GM21515 (cell line): ENCODE measurements around the gene DPP10.
"Not testable (repeated sequence)": the region's sequence is repeated elsewhere in the genome, so short reads cannot be mapped to it uniquely, and the experiment has no call there.

Source experiments
- ATAC-seq: cut with Tn5 transposase; IDR thresholded peaks from one replicate; pipeline ENCODE4 v1.9.1; 2021; ENCODE audit not compliant: unreplicated experiment

DPP10 gene

DNA sequence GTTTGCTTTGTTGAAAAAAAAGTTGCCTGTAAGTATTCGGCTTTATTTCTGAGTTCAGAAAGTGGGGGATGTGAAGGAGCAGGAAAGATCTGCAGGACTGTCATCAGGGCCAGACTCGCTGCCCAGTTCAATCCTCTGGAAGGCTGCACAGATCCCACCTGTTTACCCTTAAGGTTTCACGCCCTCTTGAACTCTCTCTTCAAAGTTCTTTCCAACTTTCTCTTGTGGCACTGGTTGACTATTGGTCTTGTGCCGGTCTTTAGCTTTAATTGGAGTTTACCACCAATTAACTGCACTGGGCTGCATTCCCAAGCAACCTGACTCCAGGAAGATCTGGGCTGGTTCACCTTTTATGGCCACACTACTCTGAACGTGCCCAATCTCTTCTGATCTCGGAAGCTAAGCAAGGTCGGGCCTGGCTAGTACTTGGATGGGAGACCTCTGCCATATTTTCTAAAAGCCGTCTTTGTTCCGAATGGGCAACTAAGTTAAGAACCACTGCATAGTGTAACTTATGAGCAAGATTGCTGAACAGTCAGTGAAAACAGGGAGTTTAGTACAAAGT is 495.0 kb downstream of the DPP10 start:
- ATAC-seq, result no peak

DNA sequence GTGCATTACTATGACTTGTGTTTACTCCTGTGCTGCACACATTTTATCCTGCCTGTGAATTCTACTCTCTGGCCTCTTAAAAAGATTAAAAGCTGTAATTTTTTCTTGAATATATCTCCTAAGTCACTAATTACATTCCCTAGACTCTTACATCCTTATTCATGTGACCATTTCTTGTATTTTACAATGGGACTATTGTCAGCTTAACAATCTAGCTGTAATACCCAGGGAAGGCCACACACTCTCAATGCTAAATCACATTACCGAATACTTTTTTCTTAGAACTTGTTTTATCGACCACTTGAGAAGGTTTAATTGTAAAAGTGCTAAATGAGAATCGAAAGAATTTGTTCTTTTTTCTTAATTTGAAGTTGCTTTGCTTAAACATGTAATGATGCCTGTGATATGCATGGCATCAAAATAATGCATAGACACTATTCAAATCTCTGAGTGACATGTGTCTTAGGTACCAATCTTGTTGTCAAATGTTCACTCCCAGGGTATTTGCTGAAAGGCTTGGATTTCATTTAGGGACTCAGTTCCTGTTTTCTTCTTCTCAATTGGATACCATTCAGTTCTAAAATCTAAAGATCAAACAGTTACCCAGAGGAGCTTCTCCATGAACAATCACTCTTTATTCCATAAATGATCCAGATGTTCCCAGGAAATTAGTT is 498.5 kb downstream of the DPP10 start:
- no peak for ATAC-seq

DNA sequence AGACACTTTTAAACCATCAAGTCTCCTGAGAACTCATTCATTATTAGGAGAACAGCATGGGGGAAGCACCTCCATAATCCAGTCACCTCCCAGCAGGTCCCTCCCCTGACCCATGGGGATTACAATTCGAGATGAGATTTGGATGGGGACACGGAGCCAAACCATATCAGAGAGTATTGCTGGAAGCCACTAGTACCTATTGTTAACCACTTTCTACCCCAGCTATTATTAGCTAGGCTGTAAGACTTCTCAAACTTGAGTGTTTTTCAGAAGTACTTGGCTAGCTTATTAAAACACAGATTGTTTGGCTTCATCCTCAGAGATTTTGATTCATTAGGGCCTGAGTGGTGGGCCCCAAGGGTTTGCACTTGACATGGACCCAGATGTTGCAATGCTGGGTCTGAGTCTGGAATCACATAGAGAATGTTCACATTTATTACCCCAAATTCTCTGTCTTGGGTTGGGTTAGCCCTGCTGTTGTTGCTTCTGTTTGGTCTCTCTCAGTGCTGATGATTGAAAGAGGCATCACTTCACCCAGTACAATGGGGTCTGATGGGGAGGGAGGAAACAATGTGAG is 506.9 kb downstream of the DPP10 start:
- no peak for ATAC-seq

DNA sequence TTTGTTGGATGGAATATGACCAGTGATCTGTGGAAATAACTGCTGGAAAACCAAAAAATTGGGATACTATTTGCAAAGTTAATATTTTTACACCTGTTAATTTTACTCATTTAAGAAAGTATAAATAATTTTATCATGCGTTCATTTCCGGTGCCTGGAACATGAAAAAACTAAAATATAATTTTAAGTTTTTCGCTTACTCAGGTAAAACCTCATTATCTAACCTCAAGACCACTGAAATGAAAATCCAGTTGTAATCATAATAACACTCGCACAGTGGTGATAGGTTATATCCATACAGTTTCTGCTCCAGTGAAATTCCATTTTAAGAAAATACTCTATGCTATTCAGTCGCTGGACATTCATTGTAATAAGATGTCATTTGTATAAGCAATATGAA is 517.9 kb downstream of the DPP10 start:
- ATAC-seq, result no peak

DNA sequence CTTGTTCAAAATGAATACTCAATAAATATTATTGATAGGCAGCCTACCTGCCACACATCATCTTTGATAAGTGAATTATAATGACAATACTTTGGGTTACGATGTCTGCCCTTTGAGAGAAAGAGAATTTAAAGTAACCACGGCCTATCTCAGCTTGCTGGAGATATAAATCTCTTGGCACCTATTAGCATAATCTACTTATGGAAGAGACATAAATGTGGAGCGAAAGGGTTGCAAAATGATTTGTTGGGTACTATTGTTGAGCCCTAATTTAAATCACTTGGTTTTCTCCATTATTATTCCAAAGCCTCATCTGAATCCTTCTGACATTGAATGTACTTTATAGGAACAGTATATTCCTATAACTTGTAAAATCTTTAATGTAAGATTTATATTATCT is 520.1 kb downstream of the DPP10 start:
- ATAC-seq, result no peak

DNA sequence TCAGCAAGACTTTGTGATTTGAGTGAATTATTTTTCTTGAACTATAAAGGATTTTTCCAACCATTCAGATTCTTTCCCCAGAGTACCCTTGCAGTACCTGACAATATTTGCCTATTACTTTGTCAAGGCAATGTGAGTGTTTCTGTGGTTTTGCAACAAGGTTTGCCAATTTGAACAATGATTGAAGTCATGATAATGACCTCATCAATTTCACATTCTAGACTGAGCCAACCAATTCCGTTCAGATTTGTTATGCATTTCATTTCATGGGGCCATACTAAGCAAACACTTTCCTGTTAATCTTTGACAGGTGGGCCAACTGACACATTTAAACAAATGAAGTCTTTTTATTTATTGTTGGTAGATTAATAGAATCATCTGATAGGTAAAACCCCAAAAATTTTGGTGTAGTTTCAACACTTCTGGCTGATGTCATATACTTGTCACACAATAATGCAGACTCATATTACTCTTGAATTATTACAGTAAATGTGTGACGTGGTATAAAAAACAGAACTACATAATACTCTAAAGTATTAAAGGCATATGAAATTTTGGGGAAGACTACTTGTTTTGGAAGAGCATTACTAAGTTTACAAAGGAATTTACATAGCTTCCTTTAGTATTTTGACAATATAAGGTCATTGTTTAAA is 526.4 kb downstream of the DPP10 start:
- ATAC-seq, result no peak

DNA sequence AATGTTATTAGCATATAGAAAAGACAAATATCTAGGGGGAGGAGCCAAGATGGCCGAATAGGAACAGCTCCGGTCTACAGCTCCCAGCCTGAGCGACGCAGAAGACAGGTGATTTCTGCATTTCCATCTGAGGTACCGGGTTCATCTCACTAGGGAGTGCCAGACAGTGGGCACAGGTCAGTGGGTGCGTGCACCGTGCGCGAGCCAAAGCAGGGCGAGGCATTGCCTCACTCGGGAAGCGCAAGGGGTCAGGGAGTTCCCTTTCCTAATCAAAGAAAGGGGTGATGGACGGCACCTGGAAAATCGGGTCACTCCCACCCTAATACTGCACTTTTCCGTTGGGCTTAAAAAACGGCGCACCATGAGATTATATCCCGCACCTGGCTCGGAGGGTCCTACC is 561.9 kb downstream of the DPP10 start:
- ATAC-seq, result not testable (repeated sequence)

DNA sequence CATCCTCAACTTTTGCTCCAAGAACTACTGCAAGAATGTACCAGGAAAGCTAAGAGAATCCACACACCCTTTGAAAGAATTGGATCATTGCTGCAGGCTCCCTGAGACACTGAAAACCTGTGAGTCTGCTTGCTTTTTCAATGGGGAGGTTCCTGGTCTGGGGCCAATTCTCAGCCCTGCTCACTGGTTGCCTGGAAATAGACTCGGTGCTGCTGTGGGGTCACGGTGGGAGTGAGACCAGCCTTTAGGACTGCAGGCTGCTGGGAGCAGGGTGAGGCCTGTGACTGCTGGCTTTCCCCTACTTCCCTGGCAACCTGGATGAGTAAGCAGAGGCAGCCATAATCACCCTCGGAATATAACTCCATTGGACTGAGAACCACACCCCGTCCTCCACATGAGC is 569.3 kb downstream of the DPP10 start:
- ATAC-seq, result no peak

DNA sequence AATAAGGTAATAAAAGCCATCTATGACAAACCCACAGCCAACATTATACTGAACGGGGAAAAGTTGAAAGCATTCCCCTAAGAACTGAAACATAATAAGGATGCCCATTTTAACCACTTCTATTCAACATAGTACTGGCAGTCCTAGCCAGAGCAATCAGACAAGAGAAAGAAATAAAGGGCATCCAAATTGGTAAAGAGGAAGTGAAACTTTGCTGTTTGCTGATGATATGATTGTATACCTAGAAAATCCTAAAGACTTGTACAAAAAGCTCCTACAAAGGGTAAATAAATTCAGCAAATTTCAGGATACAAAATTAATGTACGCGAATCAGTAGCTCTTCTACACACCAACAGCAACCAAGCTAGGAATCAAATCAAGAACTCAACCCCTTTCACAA is 579.6 kb downstream of the DPP10 start:
- not testable (repeated sequence) for ATAC-seq

DNA sequence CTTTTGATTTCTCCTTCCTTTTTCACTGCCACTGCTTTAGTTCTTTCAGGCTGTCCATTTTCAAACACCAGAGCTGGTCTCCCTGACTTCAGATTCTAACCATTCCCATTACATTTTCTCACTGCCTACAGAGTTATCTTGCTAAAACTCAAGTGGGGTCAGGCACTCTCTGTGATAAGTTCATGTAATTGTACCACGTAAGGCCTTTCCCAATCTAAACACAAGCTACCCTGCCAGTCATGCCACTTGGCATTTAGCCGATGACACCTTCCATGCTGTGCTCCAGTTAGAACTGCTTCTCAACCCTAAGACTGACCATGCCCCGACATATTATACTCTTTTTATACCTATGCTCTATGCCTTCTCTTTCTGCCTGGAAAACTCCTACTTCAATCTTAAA is 592.4 kb downstream of the DPP10 start:
- ATAC-seq, result no peak

DNA sequence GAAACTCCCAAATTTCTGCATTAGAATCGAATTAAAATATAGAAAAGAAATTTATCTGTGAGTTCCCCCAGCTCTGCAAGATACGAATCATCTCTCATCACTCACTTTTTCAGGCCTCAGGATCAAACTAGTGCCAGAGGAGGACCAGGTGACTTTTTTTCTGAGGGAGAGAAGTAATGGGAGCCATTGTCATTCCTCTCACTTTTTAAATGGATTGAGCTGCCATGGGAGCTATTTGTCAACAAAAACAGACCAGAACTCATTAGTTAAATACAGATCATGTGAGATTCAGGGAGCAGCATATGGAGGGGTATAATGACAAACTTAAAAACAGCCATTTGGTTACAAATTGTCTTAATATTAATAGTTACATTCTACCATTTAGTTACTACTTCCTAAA is 594.4 kb downstream of the DPP10 start:
- no peak for ATAC-seq

DNA sequence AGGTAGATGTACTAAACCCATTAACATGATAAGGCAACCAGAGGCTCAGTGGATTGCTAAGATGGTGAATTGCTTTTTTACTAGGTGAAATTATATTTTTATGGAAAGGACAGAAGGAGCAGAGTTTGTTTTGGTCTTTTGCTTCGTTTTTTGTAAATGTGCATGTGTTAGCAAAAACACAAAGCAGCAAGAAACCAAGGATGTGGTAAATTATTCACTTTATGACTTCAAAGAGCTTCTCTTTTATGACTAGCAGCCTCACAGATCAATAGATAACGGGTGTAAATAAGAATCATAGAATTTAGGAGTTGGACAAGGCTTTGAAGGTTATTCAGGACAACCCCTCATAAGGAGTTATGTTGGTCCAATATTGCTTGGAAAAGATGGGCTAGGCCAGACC is 615.0 kb downstream of the DPP10 start:
- ATAC-seq, result no peak

DNA sequence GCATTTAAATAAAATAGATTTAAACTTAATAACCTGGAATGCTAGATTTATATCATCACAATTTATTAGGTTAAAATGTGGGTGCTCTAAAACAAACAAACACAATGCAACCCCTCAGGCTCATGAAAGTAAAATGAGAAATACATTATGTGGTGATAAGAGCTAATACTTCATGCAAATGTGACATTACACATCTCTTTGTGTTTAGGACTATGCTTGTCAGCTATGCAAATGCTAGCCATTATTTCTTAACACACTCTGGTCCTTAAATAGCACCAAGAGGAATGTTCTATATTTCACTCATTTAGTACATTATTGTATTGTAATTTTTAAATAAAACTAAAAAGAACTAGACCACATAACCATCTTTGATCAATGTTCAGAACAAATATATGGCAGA is 627.6 kb downstream of the DPP10 start:
- no peak for ATAC-seq

DNA sequence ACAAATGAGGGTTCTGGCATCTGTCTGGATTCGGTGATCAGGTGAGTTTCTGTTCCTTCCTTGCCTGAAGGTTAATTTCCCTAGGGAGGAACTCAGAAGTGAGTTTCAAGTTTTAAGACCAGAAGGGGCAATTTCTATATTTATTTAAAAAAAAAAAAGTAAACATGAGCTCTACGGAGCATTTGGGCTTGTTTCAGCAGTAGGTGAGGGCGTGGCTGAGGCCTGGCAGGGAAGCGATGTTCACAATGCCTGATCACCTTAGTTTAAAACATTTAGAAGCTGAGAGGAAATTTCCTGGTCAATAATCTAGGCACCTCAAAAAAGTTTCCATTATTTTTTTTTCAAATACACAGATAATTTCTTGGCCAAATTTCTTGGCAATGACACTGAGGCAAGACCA is 629.1 kb downstream of the DPP10 start:
- ATAC-seq, result no peak

DNA sequence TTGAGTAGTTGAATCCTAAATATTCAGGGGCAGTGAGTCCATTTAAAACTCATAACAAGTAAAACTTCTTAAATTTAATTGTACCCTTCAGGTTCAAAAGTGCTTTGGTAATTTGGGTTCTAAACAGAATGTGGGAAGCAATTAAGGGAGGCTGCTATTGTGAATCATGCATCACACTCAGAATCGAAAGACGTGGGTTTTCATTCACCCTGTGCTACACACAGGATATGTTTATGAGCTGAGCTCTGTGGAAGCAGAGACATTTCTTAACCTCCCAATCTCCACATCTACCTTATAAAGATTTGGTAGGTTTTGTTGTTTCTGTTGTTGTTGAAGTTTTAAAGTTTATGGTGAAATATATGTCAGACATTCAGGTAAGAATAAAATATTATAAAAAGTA is 633.4 kb downstream of the DPP10 start:
- ATAC-seq, result no peak

DNA sequence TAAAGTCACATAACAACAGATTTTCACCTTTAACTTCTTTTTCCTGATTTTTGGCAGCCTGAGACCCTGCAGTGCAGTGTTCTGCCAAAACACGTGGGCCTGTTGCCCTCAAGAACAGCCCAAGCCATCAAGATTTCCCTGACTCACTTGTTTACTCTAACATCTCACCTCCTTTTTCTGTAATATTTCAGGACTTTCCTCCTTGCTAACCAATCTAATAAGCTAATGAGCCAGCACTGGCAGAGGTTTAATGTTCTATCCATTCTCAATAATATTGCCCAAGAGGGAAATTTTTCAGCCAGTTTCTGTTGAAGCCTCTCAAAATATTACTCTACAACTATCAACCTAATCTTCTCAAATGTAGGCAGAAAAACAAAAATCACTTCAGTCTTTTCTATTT is 635.2 kb downstream of the DPP10 start:
- ATAC-seq, result no peak

DNA sequence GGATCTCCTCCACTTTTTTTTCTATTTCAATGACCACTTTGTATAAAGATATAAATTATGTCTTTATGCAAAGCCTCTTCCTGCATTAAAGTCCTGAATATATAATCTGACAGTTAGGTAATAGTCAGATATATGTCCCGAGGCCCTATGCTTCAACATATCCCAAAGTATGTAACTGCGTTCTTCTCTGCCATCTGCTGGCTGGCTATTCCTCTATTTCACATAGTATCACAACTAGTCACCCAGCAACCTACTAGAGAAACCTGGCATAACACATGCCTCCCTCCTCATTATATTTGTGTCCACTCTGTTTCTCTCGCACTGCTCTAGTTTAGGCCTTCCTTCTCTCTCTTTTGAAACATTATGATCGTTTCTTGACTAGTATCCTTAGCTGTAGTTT is 640.8 kb downstream of the DPP10 start:
- ATAC-seq, result no peak

DNA sequence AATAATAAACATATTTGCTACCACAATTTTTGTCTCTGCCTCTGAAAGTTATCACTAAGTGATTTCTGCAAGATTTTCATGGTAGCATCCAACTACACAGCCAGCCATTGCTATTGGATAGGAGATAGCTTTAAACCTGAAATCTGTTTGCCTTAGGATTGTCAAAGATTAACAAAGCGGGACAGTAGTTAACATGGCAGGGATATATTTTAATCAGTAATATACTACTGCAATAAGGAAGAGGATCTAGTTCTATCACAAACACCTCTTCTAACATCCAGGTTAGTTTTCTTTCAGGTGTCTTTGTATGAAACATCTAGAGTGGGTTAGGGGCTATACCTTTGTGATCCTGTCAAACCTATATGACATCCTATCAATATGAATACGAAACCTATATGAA is 641.3 kb downstream of the DPP10 start:
- ATAC-seq, result no peak

DNA sequence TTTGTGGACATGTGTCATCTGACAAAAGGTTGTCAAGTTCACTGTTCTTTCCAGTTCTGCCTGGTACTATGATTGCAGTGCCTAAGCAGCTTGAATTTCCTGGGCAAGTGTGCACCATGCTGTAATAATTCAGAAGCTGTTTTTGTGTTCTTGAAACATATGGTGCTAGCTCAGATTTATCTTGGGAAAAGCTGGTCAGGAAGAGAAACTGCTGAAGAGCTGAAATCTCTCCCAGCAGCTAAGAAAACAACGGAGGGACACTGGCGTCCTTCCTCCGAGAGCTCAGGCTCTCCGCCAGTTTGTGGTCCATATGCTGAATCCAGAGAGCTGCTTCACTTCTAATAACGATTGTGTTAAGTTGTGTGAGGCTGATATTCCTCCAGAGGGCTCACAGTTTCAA is 642.0 kb downstream of the DPP10 start:
- no peak for ATAC-seq

DNA sequence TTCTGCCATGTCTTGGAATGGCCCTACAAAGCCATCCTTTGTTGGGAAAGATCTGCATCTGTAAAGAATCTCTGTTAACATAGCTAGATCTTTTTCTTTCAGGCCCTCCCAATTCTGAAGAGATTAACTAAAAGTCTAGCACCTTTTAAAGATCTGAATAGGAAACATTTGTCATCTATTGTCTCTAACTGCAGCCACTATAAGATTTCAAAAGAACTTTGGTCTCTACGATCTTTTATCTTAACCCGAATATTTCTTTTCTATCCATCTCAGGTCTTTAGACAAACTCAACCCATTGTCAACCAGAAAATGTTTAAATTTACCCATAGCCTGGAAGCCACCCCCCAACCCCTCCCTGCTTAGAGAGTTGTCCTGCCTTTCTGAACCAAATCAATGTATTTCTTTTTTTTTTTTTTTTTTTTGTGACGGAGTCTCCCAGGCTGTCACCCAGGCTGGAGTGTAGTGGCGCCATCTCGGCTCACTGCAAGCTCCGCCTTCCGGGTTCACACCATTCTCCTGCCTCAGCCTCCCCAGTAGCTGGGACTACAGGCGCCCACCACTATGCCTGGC is 643.7 kb downstream of the DPP10 start:
- not testable (repeated sequence) for ATAC-seq

DNA sequence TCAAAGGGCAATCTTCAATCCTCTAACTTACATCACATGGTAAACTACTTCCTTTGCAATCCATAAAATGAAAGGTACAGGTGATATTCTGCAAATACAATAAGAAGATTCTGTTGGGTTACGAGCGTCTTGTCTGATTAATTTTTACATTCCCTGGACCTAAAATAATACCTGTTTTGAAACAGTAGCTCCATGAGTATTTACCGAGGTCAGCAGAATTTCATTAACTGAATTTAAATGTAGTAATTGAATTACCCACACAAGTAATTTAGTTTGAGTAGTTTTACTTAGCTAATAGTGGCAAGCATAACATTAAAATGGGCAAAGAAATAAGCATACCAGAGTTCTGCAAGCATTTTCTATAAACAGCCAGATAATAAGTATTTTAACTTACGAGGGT is 652.0 kb downstream of the DPP10 start:
- no peak for ATAC-seq

DNA sequence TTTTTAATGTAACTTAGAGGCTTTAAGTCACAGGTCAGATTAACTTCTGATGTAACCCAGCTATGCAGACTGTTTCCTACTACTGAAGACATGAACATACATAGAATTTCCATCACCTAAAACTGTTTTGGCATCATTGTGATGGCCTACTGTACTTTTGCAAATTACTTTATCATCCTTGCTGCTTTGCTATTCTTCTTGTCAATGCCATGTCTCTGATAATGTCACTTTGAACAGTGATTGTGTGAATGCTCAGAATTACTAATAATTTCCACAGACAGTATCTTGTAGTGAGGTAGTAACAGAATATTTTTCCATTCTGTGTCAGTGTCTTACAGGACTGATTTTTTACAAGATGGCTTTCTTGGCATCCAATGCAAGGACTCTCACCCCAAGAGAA is 663.5 kb downstream of the DPP10 start:
- ATAC-seq, result no peak
